Fibroblast of pulmonary artery (primary cell): Measurements from ENCODE around the gene STX18.

Source experiments
- DNase-seq: peaks from one replicate; pipeline ENCODE4 v3.0.0-alpha.2; 2010; ENCODE audit warnings: low read depth
- H3K4me3 ChIP-seq: replicated peaks from 2 replicates; pipeline ENCODE4 v1.5.1; 2011; ENCODE audit warnings: low read depth, mild to moderate bottlenecking, control low read depth, low read length, moderate library complexity
- TF ChIP-seq, protein P1 (sequence below): IDR thresholded peaks from 2 replicates; pipeline ENCODE4 v1.5.1; 2011; ENCODE audit warnings: mild to moderate bottlenecking, control low read depth, low read length, inconsistent platforms; ENCODE audit errors: missing control alignments

Gene STX18

DNA sequence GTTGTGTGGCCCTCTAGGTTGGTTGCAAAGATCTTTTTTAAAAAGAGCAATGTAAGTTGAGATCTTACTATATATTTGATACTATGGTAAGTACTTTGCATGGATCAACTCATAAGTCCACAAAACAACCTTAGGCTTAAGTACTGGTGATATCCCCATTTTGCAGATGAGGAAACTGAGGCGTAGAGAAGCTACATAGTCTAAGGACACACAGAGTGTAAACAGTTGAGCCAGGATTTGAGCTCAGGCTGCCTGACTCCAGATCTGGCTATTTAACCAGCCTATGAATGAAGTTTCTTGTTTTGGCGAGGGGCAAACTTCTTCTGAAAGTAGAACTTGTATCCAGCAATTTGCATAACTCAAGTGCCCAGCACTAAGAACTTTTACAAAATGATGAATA is 38.6 kb upstream of the STX18 start:
- DNase-seq, result no peak
- H3K4me3 ChIP-seq, result no peak overlapping the region
- TF ChIP-seq, protein P1, sequence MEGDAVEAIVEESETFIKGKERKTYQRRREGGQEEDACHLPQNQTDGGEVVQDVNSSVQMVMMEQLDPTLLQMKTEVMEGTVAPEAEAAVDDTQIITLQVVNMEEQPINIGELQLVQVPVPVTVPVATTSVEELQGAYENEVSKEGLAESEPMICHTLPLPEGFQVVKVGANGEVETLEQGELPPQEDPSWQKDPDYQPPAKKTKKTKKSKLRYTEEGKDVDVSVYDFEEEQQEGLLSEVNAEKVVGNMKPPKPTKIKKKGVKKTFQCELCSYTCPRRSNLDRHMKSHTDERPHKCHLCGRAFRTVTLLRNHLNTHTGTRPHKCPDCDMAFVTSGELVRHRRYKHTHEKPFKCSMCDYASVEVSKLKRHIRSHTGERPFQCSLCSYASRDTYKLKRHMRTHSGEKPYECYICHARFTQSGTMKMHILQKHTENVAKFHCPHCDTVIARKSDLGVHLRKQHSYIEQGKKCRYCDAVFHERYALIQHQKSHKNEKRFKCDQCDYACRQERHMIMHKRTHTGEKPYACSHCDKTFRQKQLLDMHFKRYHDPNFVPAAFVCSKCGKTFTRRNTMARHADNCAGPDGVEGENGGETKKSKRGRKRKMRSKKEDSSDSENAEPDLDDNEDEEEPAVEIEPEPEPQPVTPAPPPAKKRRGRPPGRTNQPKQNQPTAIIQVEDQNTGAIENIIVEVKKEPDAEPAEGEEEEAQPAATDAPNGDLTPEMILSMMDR, result no peak

DNA sequence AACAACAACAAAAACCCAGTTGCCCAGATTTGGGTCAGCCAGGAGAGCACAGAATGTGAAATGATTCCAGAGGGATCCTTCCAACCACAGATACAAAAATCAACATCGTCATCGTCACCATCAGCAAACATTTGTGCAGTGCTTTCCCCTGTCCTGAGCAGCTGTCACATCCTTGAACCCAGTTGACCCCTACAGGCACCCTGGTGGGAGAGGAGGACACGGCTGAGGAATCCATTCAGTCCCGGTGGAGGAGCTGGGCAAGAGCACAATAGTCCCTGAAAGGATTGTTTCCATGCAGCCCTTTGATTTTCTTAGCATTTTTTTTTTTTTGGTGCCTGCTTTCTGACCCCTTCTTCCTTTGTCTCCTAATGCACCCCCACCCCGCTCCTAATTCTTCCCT is 37.1 kb upstream of the STX18 start:
- TF ChIP-seq, protein P1, result no peak
- no peak for DNase-seq
- H3K4me3 ChIP-seq, result no peak overlapping the region

DNA sequence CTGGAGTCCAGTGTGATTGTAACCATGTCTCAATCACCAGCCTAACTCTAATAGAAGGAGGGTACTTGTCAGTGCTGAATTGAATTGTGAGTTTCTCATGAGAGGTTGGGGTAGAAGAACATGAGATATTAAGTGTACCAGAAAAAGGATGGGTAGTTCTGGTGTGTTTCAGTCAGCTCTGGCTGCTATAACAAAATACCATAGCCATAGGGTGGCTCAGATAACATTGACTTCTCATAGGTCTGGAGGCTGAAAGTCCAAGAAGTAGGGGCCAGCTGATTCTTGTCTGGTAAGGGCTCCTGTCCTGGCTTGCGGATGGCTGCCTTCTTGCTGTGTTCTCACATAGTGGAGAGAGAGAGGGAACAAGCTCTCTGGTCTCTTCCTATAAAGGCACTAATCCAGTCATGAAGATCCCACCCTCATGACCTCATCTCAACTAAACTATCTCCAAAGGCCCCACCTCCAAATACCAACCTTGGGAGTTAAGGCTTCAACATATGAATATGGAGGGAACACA is 35.6 kb upstream of the STX18 start:
- H3K4me3 ChIP-seq, result no peak overlapping the region
- no peak for DNase-seq
- TF ChIP-seq, protein P1, result no peak

DNA sequence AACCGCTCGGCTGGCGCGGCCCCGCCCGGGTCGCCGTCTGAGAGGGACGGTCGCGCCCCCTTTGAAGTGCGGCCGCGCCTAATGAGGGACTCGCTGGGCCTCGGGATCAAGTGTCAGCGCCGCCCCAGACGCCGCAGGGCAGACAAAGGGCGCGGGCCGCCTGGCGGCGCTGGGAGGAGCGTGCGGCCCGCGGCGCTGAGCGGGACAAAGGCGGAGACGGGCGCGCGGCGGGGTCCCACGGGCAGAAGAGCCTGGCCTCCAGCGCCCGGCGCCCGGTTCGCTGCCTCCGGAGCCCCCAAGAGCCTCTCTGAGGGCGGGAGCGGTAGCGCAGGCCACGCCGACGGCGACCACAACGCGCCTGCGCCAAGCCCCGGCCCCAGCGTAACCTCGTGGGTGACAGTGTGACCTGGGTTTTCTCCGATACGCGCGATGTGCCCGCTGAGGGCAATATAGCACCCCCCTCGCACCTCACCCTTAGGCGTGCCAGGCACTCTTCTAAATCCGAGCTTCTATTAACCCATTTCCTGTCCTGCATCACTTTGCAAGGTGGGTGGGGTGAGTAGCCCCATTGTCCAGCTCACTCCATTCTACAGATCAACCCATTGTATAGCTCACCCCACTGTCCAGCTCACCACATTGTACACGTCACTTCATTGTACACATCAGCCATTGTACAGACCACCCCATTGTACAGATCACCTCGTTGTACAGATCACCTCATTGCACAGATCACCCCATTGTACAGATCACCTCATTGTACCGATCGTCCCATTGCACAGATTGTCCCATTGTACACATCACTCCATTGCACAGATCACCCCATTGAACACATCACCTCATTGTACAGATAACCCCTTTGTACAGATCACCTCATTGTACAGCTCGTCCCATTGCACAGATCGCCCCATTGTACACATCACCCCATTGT is 33.7 kb upstream of the STX18 start:
- peak overlapping the region; percentile 68 for H3K4me3 ChIP-seq
- TF ChIP-seq, protein P1, result no peak
- DNase-seq, result peak; percentile 50

DNA sequence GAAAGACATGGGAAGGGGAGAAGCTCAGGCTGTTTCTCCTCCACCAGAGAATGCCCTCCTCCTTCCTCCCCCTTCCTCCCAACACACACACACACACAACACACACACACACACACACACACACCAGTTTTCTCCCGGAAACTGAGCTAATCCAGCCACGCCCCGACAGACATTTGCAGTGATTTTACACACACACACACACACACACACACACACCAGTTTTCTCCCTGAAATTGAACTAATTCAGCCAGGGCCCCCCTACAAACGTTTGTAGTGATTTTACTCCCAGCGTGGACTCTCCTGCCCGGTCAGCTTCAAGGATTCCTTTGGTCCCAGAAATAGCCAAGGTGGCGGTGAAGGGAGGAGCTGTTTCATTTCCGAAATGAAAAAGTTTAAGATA is 32.9 kb upstream of the STX18 start:
- DNase-seq, result peak; percentile 95
- TF ChIP-seq, protein P1, result no peak
- peak overlapping the region; percentile 68 for H3K4me3 ChIP-seq

DNA sequence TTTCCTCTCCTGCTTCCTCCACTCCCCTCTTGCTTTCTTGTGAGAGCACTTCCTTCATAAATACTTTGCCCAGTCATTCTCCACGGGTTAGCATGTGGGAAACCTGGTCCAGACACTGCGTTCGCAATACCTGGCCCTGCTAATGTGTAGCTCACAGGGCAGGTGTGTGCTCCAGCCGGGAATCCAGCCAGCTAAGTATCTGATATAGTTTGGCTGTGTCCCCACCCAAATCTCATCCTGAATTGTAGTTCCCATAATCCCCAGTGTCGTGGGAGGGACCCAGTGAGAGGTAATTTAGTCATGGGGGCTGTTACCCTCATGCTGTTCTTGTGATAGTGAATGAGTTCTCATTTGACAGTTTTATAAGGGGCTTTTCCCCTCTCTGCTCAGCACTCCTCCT is 32.2 kb upstream of the STX18 start:
- TF ChIP-seq, protein P1, result no peak
- no peak for DNase-seq
- no peak overlapping the region for H3K4me3 ChIP-seq
